GM18861 (cell line): ENCODE measurements around the gene PLXNC1.

Source experiments
- ATAC-seq: cut with Tn5 transposase; IDR thresholded peaks from one replicate; pipeline ENCODE4 v1.9.1; 2021; ENCODE audit not compliant: unreplicated experiment

PLXNC1 gene

GRCh38 chr12:94229902-94230301 lies 81.5 kb downstream of the PLXNC1 start:
- ATAC-seq: no peak

GRCh38 chr12:94230357-94230905 lies 82.1 kb downstream of the PLXNC1 start:
- peak; percentile 48 for ATAC-seq

GRCh38 chr12:94231709-94232108 lies 83.3 kb downstream of the PLXNC1 start:
- no peak for ATAC-seq

- ATAC-seq: no peak
Observed at GRCh38 chr12:94235848-94236247, 87.5 kb downstream of the PLXNC1 start.

GRCh38 chr12:94239332-94239993 lies 91.1 kb downstream of the PLXNC1 start:
- ATAC-seq: no peak

- ATAC-seq: peak; percentile 87
Observed at GRCh38 chr12:94240171-94240570, 91.8 kb downstream of the PLXNC1 start.

- no peak for ATAC-seq
Observed at GRCh38 chr12:94242901-94243300, 94.5 kb downstream of the PLXNC1 start.

- ATAC-seq: peak; percentile 52
Observed at GRCh38 chr12:94244165-94245133, 96.1 kb downstream of the PLXNC1 start.

- ATAC-seq: no peak
Observed at GRCh38 chr12:94245631-94246383, 97.4 kb downstream of the PLXNC1 start.

- no peak for ATAC-seq
Observed at GRCh38 chr12:94247246-94247645, 98.9 kb downstream of the PLXNC1 start.

GRCh38 chr12:94248582-94248981 lies 100.2 kb downstream of the PLXNC1 start:
- ATAC-seq: no peak

GRCh38 chr12:94250130-94250529 lies 101.8 kb downstream of the PLXNC1 start:
- ATAC-seq: no peak

- no peak for ATAC-seq
Observed at GRCh38 chr12:94254270-94254669, 105.9 kb downstream of the PLXNC1 start.

GRCh38 chr12:94255006-94255405 lies 106.6 kb downstream of the PLXNC1 start:
- ATAC-seq: no peak

- no peak for ATAC-seq
Observed at GRCh38 chr12:94255428-94255827, 107.1 kb downstream of the PLXNC1 start.

- ATAC-seq: peak; percentile 25
Observed at GRCh38 chr12:94258593-94258992, 110.2 kb downstream of the PLXNC1 start.

GRCh38 chr12:94260017-94260416 lies 111.6 kb downstream of the PLXNC1 start:
- no peak for ATAC-seq

GRCh38 chr12:94260717-94261116 lies 112.3 kb downstream of the PLXNC1 start:
- ATAC-seq: no peak

- ATAC-seq: no peak
Observed at GRCh38 chr12:94261119-94261518, 112.7 kb downstream of the PLXNC1 start.

- ATAC-seq: no peak
Observed at GRCh38 chr12:94261786-94262185, 113.4 kb downstream of the PLXNC1 start.
